Osteoblast (primary cell): ENCODE measurements around the gene CDKL2. TPM values are rescaled to one million over a fixed set of nuclear protein-coding genes. Genes with fewer than 3 reads are reported as not detected.

Experiments used
- DNase-seq: peaks from one replicate; pipeline ENCODE4 v3.0.0; 2011; ENCODE audit warnings: low spot score, mixed read lengths; ENCODE audit not compliant: insufficient read length; ENCODE audit errors: missing footprints
- H2AFZ ChIP-seq: 2 replicates; pipeline ENCODE4 v1.6.0; 2011; ENCODE audit warnings: mild to moderate bottlenecking, low read length
- H3K27ac ChIP-seq: 2 replicates; pipeline ENCODE4 v1.5.1; 2011; ENCODE audit warnings: mild to moderate bottlenecking, low read depth, low read length, moderate library complexity
- H3K27me3 ChIP-seq: 2 replicates; pipeline ENCODE4 v1.6.0; 2012; ENCODE audit warnings: mild to moderate bottlenecking, control low read depth, inconsistent platforms, low read length, moderate library complexity; ENCODE audit not compliant: insufficient read depth
- H3K36me3 ChIP-seq: 2 replicates; pipeline ENCODE4 v1.5.1; 2011; ENCODE audit warnings: mild to moderate bottlenecking, low read length, control low read depth, moderate library complexity; ENCODE audit not compliant: insufficient read depth
- H3K4me1 ChIP-seq: 2 replicates; pipeline ENCODE4 v1.5.1; 2011; ENCODE audit warnings: mild to moderate bottlenecking, low read length, control low read depth, moderate library complexity; ENCODE audit not compliant: insufficient read depth
- H3K4me2 ChIP-seq: 2 replicates; pipeline ENCODE4 v1.6.0; 2011; ENCODE audit warnings: mild to moderate bottlenecking, low read length; ENCODE audit not compliant: insufficient read depth
- H3K4me3 ChIP-seq: fragments of 200-600 bp; sonication (generic); 3 replicates; pipeline ENCODE4 v1.5.1; 2012; ENCODE audit warnings: mild to moderate bottlenecking, low read length, inconsistent platforms; ENCODE audit not compliant: insufficient read depth
- H3K79me2 ChIP-seq: 2 replicates; pipeline ENCODE4 v1.6.0; 2012; ENCODE audit warnings: mild to moderate bottlenecking, low read length, control low read depth, inconsistent platforms; ENCODE audit not compliant: insufficient read depth
- H3K9me3 ChIP-seq: 2 replicates; pipeline ENCODE4 v1.5.1; 2011; ENCODE audit warnings: low read depth, low read length, control low read depth
- H4K20me1 ChIP-seq: 2 replicates; pipeline ENCODE4 v1.6.0; 2012; ENCODE audit warnings: mild to moderate bottlenecking, low read length, control low read depth; ENCODE audit not compliant: insufficient read depth
- total RNA-seq: library from RNA; depleted of rRNA; stranded (reverse); fragments of >200 nt; gene quantifications from 2 replicates; pipeline ENCODE4 v1.2.3, GENCODE V29; 2012
- TF ChIP-seq, protein P1 (sequence below): IDR thresholded peaks from 2 replicates; pipeline ENCODE4 v1.5.1; 2011; ENCODE audit warnings: mild to moderate bottlenecking, low read depth, low read length, moderate library complexity; ENCODE audit errors: extremely low read depth

The CDKL2 gene
- total RNA-seq, 1 donor = 0.72 TPM

DNA sequence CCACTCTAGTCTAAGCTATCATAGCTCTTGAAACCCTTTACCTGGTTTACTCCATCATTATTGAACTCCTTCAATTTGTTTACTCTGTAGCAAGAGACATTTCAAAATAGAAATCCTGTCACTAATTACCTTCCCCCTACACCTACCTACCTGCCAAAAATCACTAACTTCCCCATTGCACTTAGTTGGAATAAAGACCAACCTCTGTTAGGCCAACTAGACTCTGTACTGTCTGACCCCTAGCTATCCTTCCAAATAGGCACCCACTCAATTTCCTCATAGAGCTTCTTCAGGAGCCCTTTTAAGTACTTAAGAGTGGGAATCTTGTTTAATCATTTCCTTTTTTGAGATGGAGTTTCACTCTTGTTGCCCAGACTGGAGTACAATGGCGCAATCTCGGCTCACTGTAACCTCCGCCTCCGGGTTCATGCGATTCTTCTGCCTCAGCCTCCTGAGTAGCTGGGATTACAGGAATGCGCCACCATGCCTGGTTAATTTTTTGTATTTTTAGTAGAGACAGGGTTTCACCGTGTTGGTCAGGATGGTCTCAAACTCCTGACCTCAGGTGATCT lies 8.9 kb upstream of the CDKL2 start:
- no peaks in the 10 kb centered on the region for H3K79me2 ChIP-seq
- no peak overlapping the region for H2AFZ ChIP-seq
- peaks cover 3% of the 10 kb centered on the region for H3K4me1 ChIP-seq
- H3K36me3 ChIP-seq = peaks cover 5% of the 10 kb centered on the region
- H3K27me3 ChIP-seq = no peaks in the 10 kb centered on the region
- no peak overlapping the region for H3K27ac ChIP-seq
- DNase-seq = no peak
- TF ChIP-seq, protein P1, sequence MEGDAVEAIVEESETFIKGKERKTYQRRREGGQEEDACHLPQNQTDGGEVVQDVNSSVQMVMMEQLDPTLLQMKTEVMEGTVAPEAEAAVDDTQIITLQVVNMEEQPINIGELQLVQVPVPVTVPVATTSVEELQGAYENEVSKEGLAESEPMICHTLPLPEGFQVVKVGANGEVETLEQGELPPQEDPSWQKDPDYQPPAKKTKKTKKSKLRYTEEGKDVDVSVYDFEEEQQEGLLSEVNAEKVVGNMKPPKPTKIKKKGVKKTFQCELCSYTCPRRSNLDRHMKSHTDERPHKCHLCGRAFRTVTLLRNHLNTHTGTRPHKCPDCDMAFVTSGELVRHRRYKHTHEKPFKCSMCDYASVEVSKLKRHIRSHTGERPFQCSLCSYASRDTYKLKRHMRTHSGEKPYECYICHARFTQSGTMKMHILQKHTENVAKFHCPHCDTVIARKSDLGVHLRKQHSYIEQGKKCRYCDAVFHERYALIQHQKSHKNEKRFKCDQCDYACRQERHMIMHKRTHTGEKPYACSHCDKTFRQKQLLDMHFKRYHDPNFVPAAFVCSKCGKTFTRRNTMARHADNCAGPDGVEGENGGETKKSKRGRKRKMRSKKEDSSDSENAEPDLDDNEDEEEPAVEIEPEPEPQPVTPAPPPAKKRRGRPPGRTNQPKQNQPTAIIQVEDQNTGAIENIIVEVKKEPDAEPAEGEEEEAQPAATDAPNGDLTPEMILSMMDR = no peak
- H3K4me2 ChIP-seq = no peak overlapping the region
- no peaks in the 10 kb centered on the region for H3K9me3 ChIP-seq
- peaks cover 4% of the 10 kb centered on the region for H4K20me1 ChIP-seq
- no peak overlapping the region for H3K4me3 ChIP-seq

DNA sequence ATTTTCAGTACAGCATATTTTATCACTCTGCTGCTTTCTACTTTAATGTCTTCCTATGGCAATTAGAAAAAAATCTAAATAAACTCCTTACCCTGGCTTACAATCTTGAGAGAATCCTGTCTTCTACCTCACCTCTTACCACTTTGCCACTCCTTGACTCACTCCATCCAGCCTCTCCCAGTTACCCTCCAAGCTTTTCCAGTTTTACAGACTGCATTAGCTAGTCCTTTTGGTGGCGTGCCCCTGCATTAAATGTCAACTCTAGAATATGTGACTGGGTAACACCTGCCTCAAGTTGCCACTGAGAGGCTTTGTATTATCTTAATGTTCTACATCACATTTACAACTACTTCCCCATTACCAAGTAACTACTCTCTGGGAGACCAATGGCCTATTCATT lies 7.5 kb upstream of the CDKL2 start:
- H2AFZ ChIP-seq = no peak overlapping the region
- H3K79me2 ChIP-seq = no peaks in the 10 kb centered on the region
- H3K4me2 ChIP-seq = no peak overlapping the region
- no peak for DNase-seq
- TF ChIP-seq, protein P1 = no peak
- H3K27me3 ChIP-seq = no peaks in the 10 kb centered on the region
- H3K4me1 ChIP-seq = peaks cover 3% of the 10 kb centered on the region
- no peaks in the 10 kb centered on the region for H3K9me3 ChIP-seq
- no peaks in the 10 kb centered on the region for H3K36me3 ChIP-seq
- H3K27ac ChIP-seq = no peak overlapping the region
- H4K20me1 ChIP-seq = no peaks in the 10 kb centered on the region
- no peak overlapping the region for H3K4me3 ChIP-seq

DNA sequence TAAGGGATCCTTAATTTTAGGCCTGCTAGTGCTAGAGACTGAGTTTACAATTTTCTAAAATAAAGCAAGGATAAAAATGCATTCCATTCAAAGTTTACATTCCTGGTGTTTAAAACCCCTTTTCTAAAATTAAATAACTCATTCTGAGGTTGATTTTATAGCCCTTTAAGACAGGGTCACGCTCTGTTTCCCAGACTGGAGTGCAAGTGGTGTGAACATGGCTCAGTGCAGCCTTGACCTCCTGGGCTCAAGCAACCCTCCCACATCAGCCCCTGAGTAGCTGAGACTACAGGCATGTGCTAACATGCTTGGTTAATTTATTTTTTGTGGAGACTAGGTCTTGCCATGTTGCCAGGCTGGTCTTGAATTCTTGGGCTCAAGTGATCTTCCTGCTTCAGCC lies 6.8 kb upstream of the CDKL2 start:
- no peak overlapping the region for H3K4me3 ChIP-seq
- H4K20me1 ChIP-seq = no peaks in the 10 kb centered on the region
- H3K27ac ChIP-seq = no peak overlapping the region
- H3K79me2 ChIP-seq = no peaks in the 10 kb centered on the region
- DNase-seq = no peak
- H3K4me2 ChIP-seq = no peak overlapping the region
- no peaks in the 10 kb centered on the region for H3K27me3 ChIP-seq
- peaks cover 3% of the 10 kb centered on the region for H3K4me1 ChIP-seq
- no peaks in the 10 kb centered on the region for H3K36me3 ChIP-seq
- H2AFZ ChIP-seq = no peak overlapping the region
- TF ChIP-seq, protein P1 = no peak
- no peaks in the 10 kb centered on the region for H3K9me3 ChIP-seq

DNA sequence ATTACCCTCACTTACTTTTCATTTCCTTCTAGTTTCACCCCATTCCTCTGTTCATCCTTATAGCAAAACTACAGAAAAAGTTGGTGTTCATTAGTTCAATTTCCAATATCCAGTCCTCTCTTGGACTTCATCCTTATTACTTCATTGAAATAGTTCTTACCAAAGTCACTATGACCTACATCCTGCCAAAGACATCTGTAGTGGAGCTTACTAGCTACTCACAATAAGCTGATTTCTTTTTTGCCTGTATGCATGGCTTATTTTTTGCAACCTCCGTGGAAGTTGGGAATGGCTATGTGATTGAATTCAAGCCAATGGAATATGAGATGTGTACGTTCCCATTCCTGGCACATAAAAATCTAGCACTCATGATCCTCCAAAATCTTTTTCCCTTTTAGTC lies 4.6 kb upstream of the CDKL2 start:
- Histone ChIP-seq H4K20me1 (no peaks in the 10 kb centered on the region), H3K79me2 (no peaks in the 10 kb centered on the region), H3K27ac (no peak overlapping the region), H3K9me3 (no peaks in the 10 kb centered on the region), H3K4me2 (no peak overlapping the region), H3K27me3 (no peaks in the 10 kb centered on the region), H3K4me3 (no peak overlapping the region), H2AFZ (no peak overlapping the region), H3K4me1 (peaks cover 15% of the 10 kb centered on the region), H3K36me3 (no peaks in the 10 kb centered on the region)
- TF ChIP-seq, protein P1 = no peak
- no peak for DNase-seq
